Measurements from ENCODE around the gene SH3RF3.

GRCh38 chr2:109164739-109165221 lies 35.8 kb downstream of the SH3RF3 start:
- TF ChIP-seq CTCF (optimal IDR thresholded peaks at IDR 0.05 in 1 of 3, IDR thresholded peaks at IDR 0.05 in 1 of 3, conservative IDR thresholded peaks at IDR 0.05 in 1 of 3; ENCODE audit: extremely low read depth in 1 of 3, insufficient read depth in 2 of 3, low read length in 3 of 3) (no peak), EZH2 (IDR thresholded peaks at IDR 0.05; ENCODE audit: low read length) (no peak)

All from keratinocyte (primary cell).